Breast epithelium (tissue), 3 donors: ENCODE measurements around the gene CASQ1.

Experiments
- CTCF ChIP-seq, 3 donors: fragments of 450-650 bp; IDR thresholded peaks; one replicate each; pipeline ENCODE4 v1.5.1; 2016 to 2017; ENCODE audit warnings: antibody characterized with exemption in 3 of 3, mild to moderate bottlenecking in 3 of 3, moderate library complexity in 3 of 3
- POLR2A ChIP-seq: fragments of 450-650 bp; IDR thresholded peaks from one replicate; pipeline ENCODE4 v1.6.1; 2016; ENCODE audit warnings: antibody characterized with exemption, mild to moderate bottlenecking, moderate library complexity
- POLR2AphosphoS5 ChIP-seq, 3 donors: sonication (generic); formaldehyde crosslinking; IDR thresholded peaks; one replicate each; pipeline ENCODE4 v1.6.1; 2017; ENCODE audit warnings: antibody characterized with exemption in 3 of 3

GRCh38 chr1:160206421-160207117 is 16.2 kb downstream of the CASQ1 start:
- TF ChIP-seq CTCF (IDR thresholded peaks at IDR 0.05) (no peak), POLR2A (no peak), POLR2AphosphoS5 (IDR thresholded peaks at IDR 0.05) (no peak)
